Neural crest cell (in vitro differentiated cells): ENCODE measurements around the gene NUDT3. TPM values are rescaled to one million over a fixed set of nuclear protein-coding genes. Genes with fewer than 3 reads are reported as not detected.

Experiments used
- DNase-seq: peaks from one replicate; pipeline ENCODE4 v3.0.0; 2021; ENCODE audit warnings: low read depth, mixed read lengths, low spot score
- H3K27ac Mint-ChIP-seq: one replicate; pipeline ENCODE4 v1.8.0; 2021; ENCODE audit warnings: mild to moderate bottlenecking, mixed read lengths; ENCODE audit not compliant: unreplicated experiment
- H3K27me3 Mint-ChIP-seq: 2 replicates; pipeline ENCODE4 v1.8.0; 2021; ENCODE audit warnings: low read depth, mild to moderate bottlenecking, mixed read lengths
- H3K36me3 Mint-ChIP-seq: 2 replicates; pipeline ENCODE4 v1.8.0; 2021; ENCODE audit warnings: low read depth, mild to moderate bottlenecking, mixed read lengths
- H3K4me1 Mint-ChIP-seq: 2 replicates; pipeline ENCODE4 v1.8.0; 2021; ENCODE audit warnings: mixed read lengths
- H3K4me3 Mint-ChIP-seq: one replicate; pipeline ENCODE4 v1.8.0; 2021; ENCODE audit warnings: mild to moderate bottlenecking, mixed read lengths
- H3K9me3 Mint-ChIP-seq: 2 replicates; pipeline ENCODE4 v1.8.0; 2021; ENCODE audit warnings: mixed read lengths
- CTCF ChIP-seq: fragments of 200-600 bp; sonication (generic); conservative IDR thresholded peaks from 2 replicates; pipeline ENCODE4 v1.5.0; 2021; ENCODE audit warnings: antibody characterized with exemption, mild to moderate bottlenecking
- total RNA-seq: library from RNA; stranded (reverse); gene quantifications from 2 replicates; pipeline ENCODE4 v1.2.1, GENCODE V29; 2021

NUDT3 gene
- total RNA-seq, 1 donor from 2014 or later, result 47.5 TPM

GRCh38 chr6:34315256-34315655 lies 77.2 kb downstream of the NUDT3 start:
- H3K4me1 Mint-ChIP-seq, result peaks cover 12% of the 10 kb centered on the region
- no peaks in the 10 kb centered on the region for H3K27me3 Mint-ChIP-seq
- no peak overlapping the region for H3K4me3 Mint-ChIP-seq
- DNase-seq, result no peak
- TF ChIP-seq CTCF, result no peak
- no peak overlapping the region for H3K27ac Mint-ChIP-seq
- no peaks in the 10 kb centered on the region for H3K9me3 Mint-ChIP-seq
- H3K36me3 Mint-ChIP-seq, result no peaks in the 10 kb centered on the region

- Mint-ChIP-seq H3K27ac (no peak overlapping the region), H3K36me3 (no peaks in the 10 kb centered on the region), H3K27me3 (no peaks in the 10 kb centered on the region), H3K9me3 (no peaks in the 10 kb centered on the region), H3K4me1 (peaks cover 10% of the 10 kb centered on the region), H3K4me3 (no peak overlapping the region)
- no peak for DNase-seq
- no peak for TF ChIP-seq CTCF
Measured at GRCh38 chr6:34312259-34312658, 80.2 kb downstream of the NUDT3 start.

- DNase-seq, result no peak
- Mint-ChIP-seq H3K4me3 (no peak overlapping the region), H3K4me1 (peaks cover 3% of the 10 kb centered on the region), H3K36me3 (no peaks in the 10 kb centered on the region), H3K9me3 (no peaks in the 10 kb centered on the region), H3K27me3 (no peaks in the 10 kb centered on the region), H3K27ac (no peak overlapping the region)
- TF ChIP-seq CTCF, result no peak
Measured at GRCh38 chr6:34310817-34311216, 81.7 kb downstream of the NUDT3 start.

GRCh38 chr6:34308483-34308882 lies 84.0 kb downstream of the NUDT3 start:
- DNase-seq, result no peak
- Mint-ChIP-seq H3K36me3 (no peaks in the 10 kb centered on the region), H3K27ac (no peak overlapping the region), H3K27me3 (no peaks in the 10 kb centered on the region), H3K4me1 (peaks cover 3% of the 10 kb centered on the region), H3K4me3 (no peak overlapping the region), H3K9me3 (no peaks in the 10 kb centered on the region)
- no peak for TF ChIP-seq CTCF

- DNase-seq, result no peak
- TF ChIP-seq CTCF, result no peak
- no peaks in the 10 kb centered on the region for H3K36me3 Mint-ChIP-seq
Measured at GRCh38 chr6:34305982-34306708, 86.3 kb downstream of the NUDT3 start.

More at GRCh38 chr6:34305982-34306708, 86.3 kb downstream of the NUDT3 start:
- Mint-ChIP-seq H3K4me3 (no peak overlapping the region), H3K27me3 (no peaks in the 10 kb centered on the region), H3K27ac (no peak overlapping the region), H3K9me3 (no peaks in the 10 kb centered on the region), H3K4me1 (peaks cover 3% of the 10 kb centered on the region)
